NCI-H1092 (cell line): ENCODE data around the gene CFAP46.
"Not testable (repeated sequence)": the region's sequence is repeated elsewhere in the genome, so short reads cannot be mapped to it uniquely, and the experiment has no call there.

Experiments
- DNase-seq: peaks from one replicate; lab custom pipeline; 2025; lab: John Stamatoyannopoulos, UW

CFAP46 gene

GRCh38 chr10:132912713-132913558 is 29.4 kb downstream of the CFAP46 start:
- no peak for DNase-seq

GRCh38 chr10:132912225-132912712 is 30.1 kb downstream of the CFAP46 start:
- DNase-seq, result no peak

GRCh38 chr10:132911786-132912097 is 30.6 kb downstream of the CFAP46 start:
- DNase-seq, result no peak

- no peak for DNase-seq
Measured at GRCh38 chr10:132910901-132911785, 31.2 kb downstream of the CFAP46 start.

GRCh38 chr10:132910186-132910880 is 32.0 kb downstream of the CFAP46 start:
- no peak for DNase-seq

GRCh38 chr10:132909491-132910071 is 32.8 kb downstream of the CFAP46 start:
- no peak for DNase-seq

GRCh38 chr10:132908621-132909295 is 33.6 kb downstream of the CFAP46 start:
- no peak for DNase-seq

- DNase-seq, result no peak
Measured at GRCh38 chr10:132907821-132908620, 34.3 kb downstream of the CFAP46 start.

- DNase-seq, result no peak
Measured at GRCh38 chr10:132906836-132907235, 35.5 kb downstream of the CFAP46 start.

GRCh38 chr10:132906106-132906505 is 36.3 kb downstream of the CFAP46 start:
- no peak for DNase-seq

GRCh38 chr10:132905661-132906060 is 36.7 kb downstream of the CFAP46 start:
- no peak for DNase-seq

GRCh38 chr10:132904814-132905649 is 37.3 kb downstream of the CFAP46 start:
- no peak for DNase-seq

GRCh38 chr10:132904181-132904813 is 38.1 kb downstream of the CFAP46 start:
- peak; percentile 20 for DNase-seq

GRCh38 chr10:132902656-132903575 is 39.5 kb downstream of the CFAP46 start:
- DNase-seq, result not testable (repeated sequence)

GRCh38 chr10:132901351-132901750 is 41.0 kb downstream of the CFAP46 start:
- no peak for DNase-seq

- DNase-seq, result no peak
Measured at GRCh38 chr10:132900211-132900756, 42.1 kb downstream of the CFAP46 start.

GRCh38 chr10:132899751-132900065 is 42.7 kb downstream of the CFAP46 start:
- DNase-seq, result no peak
